Panc1 (cell line): Measurements from ENCODE around the gene IQSEC1.

Experiments
- CTCF ChIP-seq: fragments of 450-650 bp; IDR thresholded peaks from 2 replicates; pipeline ENCODE4 v1.5.1; 2017; ENCODE audit warnings: mild to moderate bottlenecking
- POLR2AphosphoS5 ChIP-seq: IDR thresholded peaks from 2 replicates; pipeline ENCODE4 v1.6.1; 2012; ENCODE audit warnings: mild to moderate bottlenecking, low read depth, low read length, moderate library complexity
- REST ChIP-seq, 2 experiments: IDR thresholded peaks; 2 replicates each; pipeline ENCODE4 v1.6.1; 2011 to 2012; ENCODE audit warnings: low read depth in 2 of 2, control low read depth in 1 of 2, low read length in 1 of 2, mild to moderate bottlenecking in 1 of 2, moderate library complexity in 1 of 2; ENCODE audit not compliant: insufficient read depth in 1 of 2
- SIN3A ChIP-seq: IDR thresholded peaks from 2 replicates; pipeline ENCODE4 v1.6.1; 2012; ENCODE audit warnings: low read depth, mild to moderate bottlenecking, low read length, moderate library complexity, borderline replicate concordance; ENCODE audit not compliant: insufficient read depth

- TF ChIP-seq CTCF (no peak), REST (IDR thresholded peaks at IDR 0.05; ENCODE audit: insufficient read depth in 1 of 2, low read depth in 2 of 2, low read length in 1 of 2) (no peak), POLR2AphosphoS5 (no peak), SIN3A (no peak)
Measured at GRCh38 chr3:12987602-12988001, 85.6 kb downstream of the IQSEC1 start.
